HG02763 (cell line): ENCODE data around the gene MAP2K5.

Experiments used
- ATAC-seq: cut with Tn5 transposase; IDR thresholded peaks from one replicate; pipeline ENCODE4 v1.9.1; 2021; ENCODE audit warnings: mild to moderate bottlenecking, moderate library complexity; ENCODE audit not compliant: unreplicated experiment

The MAP2K5 gene

GRCh38 chr15:67521029-67521782, 21.3 kb upstream of the MAP2K5 start, which contains the start of gene C15orf61:
C15orf61 (plus strand) TSS chr15:67521131; CDS start chr15:67521249, 118 bp downstream.
- peak; percentile 73 for ATAC-seq

GRCh38 chr15:67521783-67522568, 20.5 kb upstream of the MAP2K5 start:
- ATAC-seq, result no peak

- ATAC-seq, result no peak
Measured at GRCh38 chr15:67523330-67523729, 19.2 kb upstream of the MAP2K5 start.

GRCh38 chr15:67524235-67524634, 18.3 kb upstream of the MAP2K5 start:
- no peak for ATAC-seq

- ATAC-seq, result no peak
Measured at GRCh38 chr15:67528513-67528912, 14.0 kb upstream of the MAP2K5 start.

- no peak for ATAC-seq
Measured at GRCh38 chr15:67531379-67531914, 11.1 kb upstream of the MAP2K5 start.

GRCh38 chr15:67533873-67534272, 8.6 kb upstream of the MAP2K5 start:
- no peak for ATAC-seq

GRCh38 chr15:67534360-67534759, 8.1 kb upstream of the MAP2K5 start:
- no peak for ATAC-seq

GRCh38 chr15:67537771-67538170, 4.7 kb upstream of the MAP2K5 start:
- no peak for ATAC-seq

GRCh38 chr15:67543348-67543718, 830 bp downstream of the MAP2K5 start:
- no peak for ATAC-seq

- no peak for ATAC-seq
Measured at GRCh38 chr15:67544475-67544874, 2.0 kb downstream of the MAP2K5 start.

- ATAC-seq, result no peak
Measured at GRCh38 chr15:67545864-67546263, 3.4 kb downstream of the MAP2K5 start.

GRCh38 chr15:67547064-67547463, 4.6 kb downstream of the MAP2K5 start:
- no peak for ATAC-seq

- ATAC-seq, result no peak
Measured at GRCh38 chr15:67547836-67548235, 5.3 kb downstream of the MAP2K5 start.

- ATAC-seq, result no peak
Measured at GRCh38 chr15:67548236-67548852, 5.8 kb downstream of the MAP2K5 start.

GRCh38 chr15:67548862-67549651, 6.6 kb downstream of the MAP2K5 start:
- no peak for ATAC-seq

GRCh38 chr15:67549736-67550135, 7.2 kb downstream of the MAP2K5 start:
- ATAC-seq, result no peak

- ATAC-seq, result no peak
Measured at GRCh38 chr15:67550522-67550921, 8.0 kb downstream of the MAP2K5 start.

GRCh38 chr15:67551207-67551743, 8.8 kb downstream of the MAP2K5 start:
- no peak for ATAC-seq

- ATAC-seq, result no peak
Measured at GRCh38 chr15:67554580-67554979, 12.1 kb downstream of the MAP2K5 start.
